Retinal pigment epithelial cell (primary cell): ENCODE measurements around the gene KLHL20.
"Not testable (repeated sequence)": the region's sequence is repeated elsewhere in the genome, so short reads cannot be mapped to it uniquely, and the experiment has no call there.

ENCODE experiments used
- DNase-seq: peaks from one replicate; pipeline ENCODE4 v3.0.0-alpha.2; 2010; ENCODE audit warnings: low read depth
- H3K4me3 ChIP-seq: 2 replicates; pipeline ENCODE4 v1.5.1; 2011; ENCODE audit warnings: mild to moderate bottlenecking, low read length, control low read depth, moderate library complexity
- TF ChIP-seq, protein P1 (sequence below): conservative IDR thresholded peaks from 2 replicates; pipeline ENCODE4 v1.5.1; 2011; ENCODE audit warnings: low read depth, low read length, control low read depth, inconsistent platforms

Gene KLHL20

DNA sequence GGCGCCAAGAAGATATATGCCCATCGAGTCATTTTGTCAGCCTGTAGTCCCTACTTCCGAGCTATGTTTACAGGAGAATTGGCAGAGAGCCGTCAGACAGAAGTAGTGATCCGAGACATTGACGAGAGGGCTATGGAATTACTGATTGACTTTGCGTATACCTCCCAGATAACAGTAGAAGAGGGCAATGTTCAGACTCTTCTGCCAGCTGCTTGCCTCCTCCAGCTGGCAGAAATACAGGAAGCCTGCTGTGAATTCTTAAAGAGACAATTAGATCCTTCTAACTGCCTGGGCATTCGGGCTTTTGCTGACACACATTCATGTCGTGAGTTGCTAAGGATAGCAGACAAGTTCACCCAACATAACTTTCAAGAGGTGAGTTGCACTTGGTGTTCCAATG is 19.1 kb downstream of the KLHL20 start:
- TF ChIP-seq, protein P1, sequence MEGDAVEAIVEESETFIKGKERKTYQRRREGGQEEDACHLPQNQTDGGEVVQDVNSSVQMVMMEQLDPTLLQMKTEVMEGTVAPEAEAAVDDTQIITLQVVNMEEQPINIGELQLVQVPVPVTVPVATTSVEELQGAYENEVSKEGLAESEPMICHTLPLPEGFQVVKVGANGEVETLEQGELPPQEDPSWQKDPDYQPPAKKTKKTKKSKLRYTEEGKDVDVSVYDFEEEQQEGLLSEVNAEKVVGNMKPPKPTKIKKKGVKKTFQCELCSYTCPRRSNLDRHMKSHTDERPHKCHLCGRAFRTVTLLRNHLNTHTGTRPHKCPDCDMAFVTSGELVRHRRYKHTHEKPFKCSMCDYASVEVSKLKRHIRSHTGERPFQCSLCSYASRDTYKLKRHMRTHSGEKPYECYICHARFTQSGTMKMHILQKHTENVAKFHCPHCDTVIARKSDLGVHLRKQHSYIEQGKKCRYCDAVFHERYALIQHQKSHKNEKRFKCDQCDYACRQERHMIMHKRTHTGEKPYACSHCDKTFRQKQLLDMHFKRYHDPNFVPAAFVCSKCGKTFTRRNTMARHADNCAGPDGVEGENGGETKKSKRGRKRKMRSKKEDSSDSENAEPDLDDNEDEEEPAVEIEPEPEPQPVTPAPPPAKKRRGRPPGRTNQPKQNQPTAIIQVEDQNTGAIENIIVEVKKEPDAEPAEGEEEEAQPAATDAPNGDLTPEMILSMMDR = no peak
- H3K4me3 ChIP-seq = no peak overlapping the region
- DNase-seq = no peak

DNA sequence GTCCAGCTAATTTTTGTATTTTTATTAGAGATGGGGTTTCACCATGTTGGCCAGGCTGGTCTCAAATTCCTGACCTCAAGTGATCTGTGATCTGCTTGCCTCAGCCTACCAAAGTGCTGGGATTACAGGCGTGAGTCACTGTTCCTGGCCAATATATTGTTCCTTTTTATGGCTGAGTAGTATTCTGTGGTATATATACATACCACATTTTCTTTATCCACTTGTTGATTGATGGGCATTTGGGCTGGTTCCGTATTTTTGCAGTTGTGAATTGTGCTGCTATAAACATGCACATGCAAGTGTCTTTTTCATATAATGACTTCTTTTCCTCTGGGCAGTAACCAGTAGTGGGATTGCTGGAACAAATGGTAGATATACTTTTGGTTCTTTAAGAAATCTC is 21.3 kb downstream of the KLHL20 start:
- H3K4me3 ChIP-seq, DNase-seq: not testable (repeated sequence)

DNA sequence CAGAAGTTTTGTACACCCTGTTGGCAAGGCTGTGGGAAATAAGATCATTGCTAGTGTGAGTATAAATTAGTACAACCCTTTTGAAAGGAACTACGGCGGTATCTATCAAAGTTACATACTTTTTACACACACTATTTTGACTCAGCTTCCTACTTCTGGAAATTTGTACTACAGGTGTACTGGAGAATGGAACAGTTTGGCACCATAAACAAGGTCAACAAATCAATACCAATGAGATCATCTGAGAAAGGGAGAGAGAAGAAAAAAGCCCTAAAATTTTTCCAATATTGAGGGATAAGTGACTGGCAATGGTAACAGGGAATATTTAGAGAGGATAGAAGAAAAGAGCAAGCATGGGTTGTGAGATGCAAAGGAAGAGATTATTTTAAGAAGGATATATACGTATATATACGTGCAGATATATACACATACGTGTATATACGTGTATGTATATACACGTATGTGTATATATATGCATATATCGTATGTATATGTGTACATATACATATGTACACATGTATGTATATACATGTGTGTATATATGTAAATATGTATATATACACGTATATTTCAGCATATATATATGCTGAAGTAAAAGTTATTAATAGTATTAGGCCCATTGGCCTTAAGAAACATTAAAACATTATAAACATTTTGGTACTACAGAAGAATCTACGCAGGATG is 27.6 kb downstream of the KLHL20 start:
- TF ChIP-seq, protein P1 = no peak
- no peak for DNase-seq
- H3K4me3 ChIP-seq = no peak overlapping the region

DNA sequence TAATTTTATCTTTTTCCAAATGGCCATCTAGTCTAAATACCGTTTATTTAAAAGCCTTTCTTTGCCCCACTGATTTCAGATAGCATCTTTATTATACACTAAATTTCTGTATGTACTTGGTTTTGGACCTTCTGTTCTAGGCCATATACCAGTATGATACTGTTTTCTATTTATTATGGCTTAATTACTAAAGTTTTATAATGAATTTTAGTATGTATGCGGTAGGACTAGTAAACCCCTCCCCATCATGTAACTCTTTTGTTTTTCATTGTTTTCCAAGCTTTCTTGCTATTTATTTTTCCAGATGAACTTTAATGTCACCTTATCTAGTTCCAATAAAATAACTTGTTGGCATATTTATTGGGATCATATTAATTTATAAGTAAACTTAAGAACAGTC is 29.9 kb downstream of the KLHL20 start:
- DNase-seq = no peak
- H3K4me3 ChIP-seq = no peak overlapping the region
- TF ChIP-seq, protein P1 = no peak

DNA sequence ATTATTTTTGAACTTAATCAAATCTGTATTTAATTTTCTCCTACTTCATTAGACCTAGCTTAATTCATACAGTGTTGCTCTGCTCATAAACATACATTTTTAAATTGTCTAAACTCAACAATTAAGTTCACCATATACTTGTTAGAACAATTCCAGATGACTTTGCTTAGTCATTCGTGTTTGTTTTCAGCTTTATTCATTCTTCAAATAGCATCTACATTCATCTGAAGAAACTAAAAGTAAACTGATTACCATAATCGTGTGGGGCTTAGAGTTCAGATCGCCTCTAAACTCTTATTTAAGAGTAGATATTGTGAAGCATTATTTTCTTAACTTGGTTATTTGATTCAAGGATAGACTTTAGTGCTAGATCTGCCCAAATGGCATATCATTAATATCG is 34.4 kb downstream of the KLHL20 start:
- TF ChIP-seq, protein P1 = no peak
- H3K4me3 ChIP-seq = no peak overlapping the region
- no peak for DNase-seq

DNA sequence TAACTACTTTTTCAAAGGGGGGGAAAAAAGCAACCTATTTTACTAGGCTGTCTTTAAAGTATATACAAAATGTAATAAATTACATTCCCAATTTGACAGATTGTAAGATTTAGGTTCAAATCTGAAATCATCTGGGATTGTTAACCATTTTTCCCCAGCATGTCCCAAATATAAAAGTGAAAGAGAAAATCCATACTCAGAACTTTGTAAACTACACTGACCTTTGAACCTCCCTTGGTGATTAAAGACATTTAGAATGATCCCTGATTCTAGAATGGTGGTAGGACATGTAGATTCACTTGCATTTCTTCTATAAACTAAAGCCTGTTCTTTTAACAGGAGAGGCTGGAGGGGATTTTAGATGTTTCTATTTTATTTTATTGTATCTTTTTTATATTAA is 39.0 kb downstream of the KLHL20 start:
- DNase-seq = no peak
- no peak overlapping the region for H3K4me3 ChIP-seq
- TF ChIP-seq, protein P1 = no peak

DNA sequence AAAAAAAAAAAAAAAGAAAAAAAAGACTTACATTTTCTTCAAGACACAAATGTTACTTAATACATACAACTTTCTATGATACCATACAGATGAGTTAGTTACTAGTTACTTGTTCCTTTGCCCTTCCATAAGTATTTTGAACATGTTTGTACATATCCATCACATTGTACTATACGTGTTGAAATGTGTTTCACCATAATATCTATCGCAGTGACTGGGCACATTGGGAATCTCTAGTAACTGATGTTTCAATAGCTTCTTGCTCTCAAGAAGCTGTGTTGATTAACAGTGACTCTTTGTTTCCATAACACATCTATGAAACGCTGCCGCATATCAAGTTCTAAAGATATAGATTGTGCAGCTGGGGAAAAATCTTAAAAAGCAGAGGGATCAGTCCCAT is 42.9 kb downstream of the KLHL20 start:
- DNase-seq = no peak

More for the DNA sequence above, 42.9 kb downstream of the KLHL20 start:
- TF ChIP-seq, protein P1 = no peak
- no peak overlapping the region for H3K4me3 ChIP-seq
